Measurements from ENCODE around the gene NRBF2. TPM values are rescaled to one million over a fixed set of nuclear protein-coding genes. Genes with fewer than 3 reads are reported as not detected.
"Not testable (repeated sequence)": the region's sequence is repeated elsewhere in the genome, so short reads cannot be mapped to it uniquely, and the experiment has no call there.

Gene NRBF2
- 20.5 and 24.6 TPM in 2 replicates for total RNA-seq
- total RNA-seq (2013): 25.8 TPM
- polyA plus RNA-seq: 8.3 and 14.2 TPM in 2 replicates
- 12.1 and 15.3 TPM in 2 replicates for polyA minus RNA-seq

DNA sequence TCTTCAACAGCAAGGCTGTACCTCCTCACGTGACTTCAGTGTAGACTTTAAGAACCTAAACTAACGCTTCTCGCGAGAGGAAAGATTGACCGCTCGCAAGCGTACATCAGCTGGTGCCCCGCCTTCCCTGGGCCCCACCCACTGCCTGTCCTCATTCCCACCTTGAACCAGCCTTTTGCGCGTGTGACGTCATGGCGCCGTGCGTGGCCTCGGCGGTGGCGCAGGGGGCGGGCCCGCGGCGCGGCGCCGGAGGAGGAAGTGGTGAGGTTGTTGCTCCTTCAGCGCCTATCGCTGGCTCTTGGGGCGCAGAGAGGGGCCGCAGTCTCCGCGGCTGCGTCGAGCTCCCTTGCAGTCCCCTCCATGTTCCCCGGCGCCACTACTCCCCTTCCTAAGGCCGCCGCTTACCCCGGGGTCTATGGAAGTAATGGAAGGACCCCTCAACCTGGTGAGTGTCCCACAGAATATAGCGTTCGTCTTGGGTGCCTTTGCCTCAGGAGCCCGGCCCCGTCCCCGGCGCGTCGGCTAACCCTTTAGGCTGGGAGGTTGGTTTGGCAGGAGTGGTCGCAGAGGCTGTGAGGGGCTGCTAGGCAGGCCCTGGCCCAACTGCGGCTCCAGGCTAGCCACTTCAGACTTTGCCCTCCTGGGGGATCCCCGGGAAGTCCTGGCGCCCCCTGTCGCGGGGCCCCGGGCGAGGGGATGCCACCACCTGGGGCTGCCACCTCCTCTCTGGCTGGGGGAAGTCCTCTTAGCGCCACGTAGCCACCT, at the start of gene NRBF2:
TSS of gene NRBF2 (plus strand) at position 273 of the 765 bp plus-strand sequence. CDS start at position 416, 143 bp downstream.
- Histone ChIP-seq H3K4me2 (replicated peaks; ENCODE audit: low read depth, low read length, poor library complexity, severe bottlenecking) (peak within 1 kb of the TSS; percentile 76), H3K9me3 (ENCODE audit: control extremely low read depth in 1 of 3, control insufficient read depth in 2 of 3, insufficient read depth in 1 of 3, low read length in 2 of 3) (peaks cover 0 to 18% (median 4%) of the 10 kb centered on the region in 3 donors), H3K4me3 (ENCODE audit: control extremely low read depth in 1 of 5, extremely low read depth in 1 of 5, insufficient read depth in 1 of 5, low read depth in 2 of 5, low read length in 4 of 5) (peak within 1 kb of the TSS; percentile 89 to 100 (median 95)), H3K27me3 (replicated peaks in 1 of 4; ENCODE audit: control extremely low read depth in 1 of 4, control insufficient read depth in 3 of 4, insufficient read depth in 4 of 4, low read length in 3 of 4) (peaks cover 0 to 2% (median 0%) of the 10 kb centered on the region in 4 experiments), H3K36me3 (replicated peaks in 1 of 2; ENCODE audit: control extremely low read depth in 1 of 2, control insufficient read depth in 1 of 2, extremely low read depth in 1 of 2, insufficient read depth in 2 of 2, low read length in 1 of 2) (peaks cover 0 to 4% of the 10 kb centered on the region in 2 experiments), H3K4me1 (ENCODE audit: control insufficient read depth in 2 of 2, insufficient read depth in 2 of 2, low read length in 2 of 2) (peaks cover 26 to 36% of the 10 kb centered on the region in 2 donors), H2AFZ (ENCODE audit: insufficient read depth, low read depth, low read length, poor library complexity, severe bottlenecking) (peak within 1 kb of the TSS; percentile 83), H3K79me2 (ENCODE audit: control insufficient read depth, insufficient read depth, low read length) (peaks cover 45% of the 10 kb centered on the region), H4K20me1 (ENCODE audit: control insufficient read depth, insufficient read depth, low read length, poor library complexity, severe bottlenecking) (peaks cover 34% of the 10 kb centered on the region), H3K9ac (ENCODE audit: low read length) (peak within 1 kb of the TSS; percentile 99), H3K27ac (ENCODE audit: low read length in 2 of 2) (peak within 1 kb of the TSS; percentile 99)
- intact Hi-C loops (cut with micrococcal nuclease): loop anchor here (1.0 to 2.0 kb wide), 5 partner anchors 317 to 677 kb away; partner anchors contain the start of gene EGR2
- TF ChIP-seq, protein P1, sequence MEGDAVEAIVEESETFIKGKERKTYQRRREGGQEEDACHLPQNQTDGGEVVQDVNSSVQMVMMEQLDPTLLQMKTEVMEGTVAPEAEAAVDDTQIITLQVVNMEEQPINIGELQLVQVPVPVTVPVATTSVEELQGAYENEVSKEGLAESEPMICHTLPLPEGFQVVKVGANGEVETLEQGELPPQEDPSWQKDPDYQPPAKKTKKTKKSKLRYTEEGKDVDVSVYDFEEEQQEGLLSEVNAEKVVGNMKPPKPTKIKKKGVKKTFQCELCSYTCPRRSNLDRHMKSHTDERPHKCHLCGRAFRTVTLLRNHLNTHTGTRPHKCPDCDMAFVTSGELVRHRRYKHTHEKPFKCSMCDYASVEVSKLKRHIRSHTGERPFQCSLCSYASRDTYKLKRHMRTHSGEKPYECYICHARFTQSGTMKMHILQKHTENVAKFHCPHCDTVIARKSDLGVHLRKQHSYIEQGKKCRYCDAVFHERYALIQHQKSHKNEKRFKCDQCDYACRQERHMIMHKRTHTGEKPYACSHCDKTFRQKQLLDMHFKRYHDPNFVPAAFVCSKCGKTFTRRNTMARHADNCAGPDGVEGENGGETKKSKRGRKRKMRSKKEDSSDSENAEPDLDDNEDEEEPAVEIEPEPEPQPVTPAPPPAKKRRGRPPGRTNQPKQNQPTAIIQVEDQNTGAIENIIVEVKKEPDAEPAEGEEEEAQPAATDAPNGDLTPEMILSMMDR (IDR thresholded peaks at IDR 0.05): peak; percentile 39
- no peak for TF ChIP-seq EZH2 (IDR thresholded peaks at IDR 0.05; ENCODE audit: borderline replicate concordance, insufficient read depth, low read depth, low read length, poor library complexity, severe bottlenecking)
- Mint-ChIP-seq H3K4me1 (peaks cover 43% of the 10 kb centered on the region), H3K4me3 (peak within 1 kb of the TSS; percentile 93), H3K27ac (peak within 1 kb of the TSS; percentile 97), H3K27me3 (peaks cover 3% of the 10 kb centered on the region), H3K9me3 (ENCODE audit: insufficient read depth) (no peaks in the 10 kb centered on the region)
- CTCF ChIA-PET: interaction anchor here (1.0 to 2.7 kb wide), 7 partner anchors 25 to 694 kb away, joined by 3 to 15 read pairs (median 5); no protein-coding TSS in a partner anchor
- under 1% methylated on average over 54 of the region's 55 CpGs for WGBS (ENCODE audit: insufficient coverage)
- ATAC-seq (ENCODE audit: low read depth) (peak; percentile 86), DNase-seq (peak; percentile 99)
- POLR2A ChIA-PET: interaction anchor here (1.2 kb wide), 1 partner anchor 317 kb away, joined by 4 read pairs; no protein-coding TSS in a partner anchor

- ATAC-seq (ENCODE audit: low read depth); H3K4me1 Mint-ChIP-seq; H3K4me3 Mint-ChIP-seq; H3K36me3 ChIP-seq (replicated peaks in 1 of 2; ENCODE audit: control extremely low read depth in 1 of 2, control insufficient read depth in 1 of 2, extremely low read depth in 1 of 2, insufficient read depth in 2 of 2, low read length in 1 of 2); H3K4me3 ChIP-seq (ENCODE audit: control extremely low read depth in 1 of 5, extremely low read depth in 1 of 5, insufficient read depth in 1 of 5, low read depth in 2 of 5, low read length in 4 of 5); DNase-seq; H3K9me3 Mint-ChIP-seq (ENCODE audit: insufficient read depth); H2AFZ ChIP-seq (ENCODE audit: insufficient read depth, low read depth, low read length, poor library complexity, severe bottlenecking); H3K27me3 Mint-ChIP-seq; H3K9ac ChIP-seq (ENCODE audit: low read length); H4K20me1 ChIP-seq (ENCODE audit: control insufficient read depth, insufficient read depth, low read length, poor library complexity, severe bottlenecking); H3K4me2 ChIP-seq (replicated peaks; ENCODE audit: low read depth, low read length, poor library complexity, severe bottlenecking); H3K79me2 ChIP-seq (ENCODE audit: control insufficient read depth, insufficient read depth, low read length); H3K27ac Mint-ChIP-seq; H3K9me3 ChIP-seq (ENCODE audit: control extremely low read depth in 1 of 3, control insufficient read depth in 2 of 3, insufficient read depth in 1 of 3, low read length in 2 of 3); H3K4me1 ChIP-seq (ENCODE audit: control insufficient read depth in 2 of 2, insufficient read depth in 2 of 2, low read length in 2 of 2); H3K27me3 ChIP-seq (replicated peaks in 1 of 4; ENCODE audit: control extremely low read depth in 1 of 4, control insufficient read depth in 3 of 4, insufficient read depth in 4 of 4, low read length in 3 of 4); H3K27ac ChIP-seq (ENCODE audit: low read length in 2 of 2); POLR2A ChIA-PET: not testable (repeated sequence)
- WGBS (ENCODE audit: insufficient coverage): 90% methylated on average over 6 of the region's 14 CpGs
- intact Hi-C loops (cut with micrococcal nuclease): loop anchor here (2.0 kb wide), 1 partner anchor 265 kb away; no protein-coding TSS in a partner anchor
- CTCF ChIA-PET: interaction anchor here (0.5 to 4.0 kb wide), 29 partner anchors 13 to 820 kb away, joined by 3 to 50 read pairs (median 4); partner anchors contain the start of gene EGR2
These were observed 49.7 kb upstream of the NRBF2 start for GRCh38 chr10:63083406-63083805.
